ENCODE measurements around the gene EFCAB13. TPM values are rescaled to one million over a fixed set of nuclear protein-coding genes. Genes with fewer than 3 reads are reported as not detected.

Gene EFCAB13
- total RNA-seq (1 to 10 TPM in 9 of 10 donors, under 1 TPM in 1; 0.92 to 3.8 (median 2.1) TPM), polyA plus RNA-seq (1 to 10 TPM in 1 of 2 donors, under 1 TPM in 1; 0.32 to 2.9 TPM)
- long read RNA-seq, donor 1: 0 reads
- long read RNA-seq, donor 2: 0 reads
- long read RNA-seq, donor 3: 0 reads

DNA sequence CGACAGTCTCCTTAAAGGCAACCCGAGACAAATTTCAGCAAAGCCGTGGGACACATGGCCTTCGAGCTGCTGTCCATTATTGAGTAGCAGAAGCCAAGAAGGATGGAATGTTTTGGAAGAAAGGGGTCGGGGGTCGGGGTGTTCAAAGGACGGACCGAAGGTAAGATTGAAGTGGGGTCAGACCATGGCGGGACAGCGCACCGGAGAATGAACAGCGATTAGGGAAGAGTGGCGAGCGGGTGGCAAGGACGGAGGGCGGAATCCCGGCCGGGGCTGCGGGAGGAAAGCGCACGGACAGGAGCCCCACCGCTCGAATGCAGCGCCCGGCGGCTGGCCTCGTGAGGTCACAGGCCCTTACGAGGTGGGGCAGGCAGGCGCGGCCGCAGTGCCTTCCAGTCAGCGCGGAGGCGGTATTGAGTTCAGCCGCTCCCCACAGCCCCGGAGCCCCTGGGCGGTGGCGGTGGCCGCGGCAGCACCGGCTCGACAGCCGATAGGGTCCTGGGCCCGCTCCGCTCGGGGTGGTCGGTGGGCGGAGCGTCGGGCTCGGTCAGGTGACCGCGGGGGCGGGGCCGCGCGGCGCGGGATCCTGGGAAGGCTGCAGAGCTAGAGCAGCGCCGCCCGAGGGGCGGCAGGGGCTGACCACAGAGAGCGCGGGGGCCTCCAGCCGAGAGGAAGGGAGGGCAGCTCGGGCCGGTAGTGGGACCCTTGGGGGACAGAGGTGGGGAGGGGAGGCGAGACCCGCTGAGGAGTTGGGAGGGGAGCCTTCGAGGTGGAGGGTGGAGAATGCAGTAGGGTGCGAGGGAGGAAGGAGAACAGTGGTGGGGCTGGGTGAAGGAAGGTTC lies at the start of gene EFCAB13:
Gene EFCAB13 (plus strand): TSS at position 574 of the 842 bp plus-strand sequence. CDS start 4,399 bp downstream, outside the sequence.
- no peaks in the 10 kb centered on the region for H3K27me3 ChIP-seq
- H3K9me3 ChIP-seq: peaks cover 0 to 12% (median 0%) of the 10 kb centered on the region in 11 donors
- peak; percentile 96 to 99 (median 98) for ATAC-seq
- peak; percentile 87 to 92 for DNase-seq
- H3K27ac ChIP-seq: peak within 1 kb of the TSS; percentile 84 to 96 (median 90)
- intact Hi-C loops (cut with DNase I): loop anchor here in 2 of 10 donors (1.0 to 10.0 kb wide), 2 partner anchors 49 to 301 kb away; no protein-coding TSS in a partner anchor
- 1% methylated on average over 72 of the region's 72 CpGs for WGBS, 2 donors
- H3K36me3 ChIP-seq: no peaks in the 10 kb centered on the region
- H3K4me1 ChIP-seq: peaks cover 0 to 11% (median 5%) of the 10 kb centered on the region in 9 donors
- peak within 1 kb of the TSS; percentile 44 to 74 (median 68) for H3K4me3 ChIP-seq
- peak in 5 of 9 donors; percentile 17 to 54 (median 47) for TF ChIP-seq CTCF (IDR thresholded peaks at IDR 0.05)

DNA sequence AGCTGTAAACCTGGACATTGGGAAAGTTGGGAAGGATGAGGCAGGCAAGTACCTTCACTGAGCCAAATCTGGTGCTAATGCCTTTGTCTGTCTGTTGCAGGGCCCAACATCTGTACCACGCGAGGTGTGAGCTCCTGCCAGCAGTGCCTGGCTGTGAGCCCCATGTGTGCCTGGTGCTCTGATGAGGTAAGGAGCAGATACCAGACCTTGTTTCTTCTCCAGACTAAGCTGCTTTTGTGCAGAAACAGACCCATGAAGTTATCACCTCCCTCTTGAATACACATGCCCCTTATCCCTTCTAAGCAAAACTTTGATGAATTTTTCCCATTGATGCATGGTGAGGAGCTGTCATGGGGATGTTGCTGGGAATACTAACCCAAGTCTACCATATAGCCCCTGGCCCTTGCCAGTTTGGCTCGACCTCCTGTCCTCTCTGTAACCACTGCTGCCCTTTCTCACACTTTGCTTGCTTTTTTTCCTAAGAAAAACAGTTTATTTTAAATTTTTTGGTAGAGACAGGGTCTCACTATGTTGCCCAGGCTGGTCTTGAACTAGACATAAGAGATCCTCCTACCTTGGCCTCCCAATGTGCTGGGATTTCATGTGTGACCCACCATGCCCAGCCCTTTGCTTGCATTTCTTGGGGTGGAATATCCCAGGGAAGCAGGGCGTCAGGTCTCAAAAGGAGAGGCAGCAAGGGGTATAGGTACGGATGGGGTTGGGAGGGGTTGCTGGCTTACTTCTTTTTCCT lies 49.3 kb upstream of the EFCAB13 start:
- peaks cover 34 to 56% (median 51%) of the 10 kb centered on the region in 9 donors for H3K4me1 ChIP-seq
- H3K4me3 ChIP-seq: no peak overlapping the region
- H3K27ac ChIP-seq: peak overlapping the region in 8 of 10 donors; percentile 80 to 92 (median 88)
- WGBS, 2 donors: 86 to 87% methylated on average over 5 of the region's 5 CpGs
- ATAC-seq (no peak), DNase-seq (no peak)
- H3K27me3 ChIP-seq: no peaks in the 10 kb centered on the region
- intact Hi-C loops (cut with DNase I): loop anchor here in 2 of 10 donors (1.0 to 10.0 kb wide), 3 partner anchors 37 to 90 kb away; partner anchors contain the start of genes CDC27 (in 1 of the 2) and EFCAB13 (in 1 of the 2)
- no peak for TF ChIP-seq CTCF (IDR thresholded peaks at IDR 0.05)
- peaks cover 0 to 3% (median 0%) of the 10 kb centered on the region in 11 donors for H3K9me3 ChIP-seq
- no peaks in the 10 kb centered on the region for H3K36me3 ChIP-seq

GRCh38 chr17:47275245-47275984 lies 48.3 kb upstream of the EFCAB13 start:
- Histone ChIP-seq H3K9me3 (no peaks in the 10 kb centered on the region), H3K4me1 (peaks cover 40 to 65% (median 57%) of the 10 kb centered on the region in 9 donors), H3K36me3 (no peaks in the 10 kb centered on the region), H3K27ac (peak overlapping the region; percentile 66 to 92 (median 86)), H3K4me3 (no peak overlapping the region), H3K27me3 (no peaks in the 10 kb centered on the region)
- intact Hi-C loops (cut with DNase I): loop anchor here in 2 of 10 donors (5.0 to 10.0 kb wide), 2 partner anchors 38 to 91 kb away; partner anchors contain the start of gene CDC27 (in 1 of the 2)
- peak; percentile 69 to 85 (median 78) for ATAC-seq
- WGBS, 2 donors: 15 to 36% methylated on average over 13 of the region's 13 CpGs
- peak; percentile 89 to 91 for DNase-seq
- no peak for TF ChIP-seq CTCF (IDR thresholded peaks at IDR 0.05)
